SK-N-MC (cell line): ENCODE results near the gene FGF14.

Experiments used
- EZH2 ChIP-seq: fragments of 200-600 bp; sonication (generic); IDR thresholded peaks from one replicate; pipeline ENCODE4 v1.6.1; 2017; ENCODE audit warnings: antibody characterized with exemption
- FOXP2 ChIP-seq: optimal IDR thresholded peaks from 2 replicates; pipeline ENCODE3; 2011; ENCODE audit warnings: mild to moderate bottlenecking, moderate library complexity; ENCODE audit not compliant: insufficient read depth; ENCODE audit errors: extremely low read length, control extremely low read depth
- POLR2AphosphoS5 ChIP-seq: IDR thresholded peaks from 2 replicates; pipeline ENCODE4 v1.6.1; 2012; ENCODE audit warnings: mild to moderate bottlenecking, low read depth, low read length, borderline replicate concordance

DNA sequence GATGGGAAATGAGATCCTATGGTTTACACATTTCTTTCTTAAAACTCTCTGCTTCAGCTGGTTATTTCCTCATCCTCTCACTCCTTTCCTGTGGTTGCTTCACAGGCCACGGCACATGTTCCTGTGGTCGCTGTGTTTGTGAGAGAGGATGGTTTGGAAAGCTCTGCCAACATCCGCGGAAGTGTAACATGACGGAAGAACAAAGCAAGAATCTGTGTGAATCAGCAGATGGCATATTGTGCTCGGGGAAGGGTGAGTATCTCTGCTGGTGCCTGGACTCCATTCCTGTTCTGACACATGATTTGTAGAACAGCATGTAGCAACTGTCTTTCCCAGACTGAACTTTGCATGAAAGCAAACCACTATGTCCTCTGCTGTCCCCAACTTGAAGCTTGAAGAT, 695.2 kb downstream of the FGF14 start:
- TF ChIP-seq POLR2AphosphoS5 (no peak), EZH2 (no peak), FOXP2 (no peak)
